HG03175 (cell line): ENCODE results near the gene C20orf173.
"Not testable (repeated sequence)": the region's sequence is repeated elsewhere in the genome, so short reads cannot be mapped to it uniquely, and the experiment has no call there.

Source experiments
- ATAC-seq: cut with Tn5 transposase; IDR thresholded peaks from one replicate; pipeline ENCODE4 v1.9.1; 2021; ENCODE audit warnings: mild to moderate bottlenecking, moderate library complexity; ENCODE audit not compliant: unreplicated experiment

Gene C20orf173

GRCh38 chr20:35547329-35547728, 17.9 kb upstream of the C20orf173 start:
- no peak for ATAC-seq

- no peak for ATAC-seq
Measured at GRCh38 chr20:35546127-35546526, 16.7 kb upstream of the C20orf173 start.

GRCh38 chr20:35544941-35545340, 15.5 kb upstream of the C20orf173 start:
- not testable (repeated sequence) for ATAC-seq

GRCh38 chr20:35544436-35544835, 15.0 kb upstream of the C20orf173 start:
- no peak for ATAC-seq

GRCh38 chr20:35542990-35543389, 13.5 kb upstream of the C20orf173 start:
- ATAC-seq, result no peak

- peak; percentile 77 for ATAC-seq
Measured at GRCh38 chr20:35541783-35542662, 12.6 kb upstream of the C20orf173 start, which contains the start of gene ERGIC3. TSS of gene ERGIC3 (plus strand) at chr20:35542078. CDS start at chr20:35542098, 20 bp downstream.

GRCh38 chr20:35541118-35541782, 11.8 kb upstream of the C20orf173 start:
- ATAC-seq, result no peak

- ATAC-seq, result peak; percentile 75
Measured at GRCh38 chr20:35539756-35540212, 10.3 kb upstream of the C20orf173 start.

GRCh38 chr20:35527122-35527769, 2.2 kb downstream of the C20orf173 start:
- ATAC-seq, result no peak

GRCh38 chr20:35525639-35526038, 3.8 kb downstream of the C20orf173 start:
- no peak for ATAC-seq

GRCh38 chr20:35523298-35523888, 6.1 kb downstream of the C20orf173 start:
- ATAC-seq, result no peak

GRCh38 chr20:35518955-35519354, 10.5 kb downstream of the C20orf173 start:
- ATAC-seq, result no peak

GRCh38 chr20:35517767-35518166, 11.7 kb downstream of the C20orf173 start:
- not testable (repeated sequence) for ATAC-seq

GRCh38 chr20:35517125-35517524, 12.3 kb downstream of the C20orf173 start:
- no peak for ATAC-seq

GRCh38 chr20:35515949-35516645, 13.4 kb downstream of the C20orf173 start:
- ATAC-seq, result no peak

- ATAC-seq, result no peak
Measured at GRCh38 chr20:35515341-35515740, 14.1 kb downstream of the C20orf173 start.

GRCh38 chr20:35514371-35514932, 15.0 kb downstream of the C20orf173 start:
- ATAC-seq, result no peak

GRCh38 chr20:35511814-35512420, 17.5 kb downstream of the C20orf173 start:
- ATAC-seq, result no peak

GRCh38 chr20:35510951-35511735, 18.3 kb downstream of the C20orf173 start:
- ATAC-seq, result no peak
